Mammary epithelial cell (primary cell): ENCODE results near the gene OAT.

Experiments used
- CTCF ChIP-seq, 2 donors: IDR thresholded peaks in 1 of 2; conservative IDR thresholded peaks in 1 of 2; 2 replicates each; pipeline ENCODE4 v1.5.1; 2011 to 2012; ENCODE audit warnings: inconsistent platforms in 2 of 2, low read length in 2 of 2, mild to moderate bottlenecking in 2 of 2, control low read depth in 1 of 2, low read depth in 1 of 2; ENCODE audit not compliant: insufficient read depth in 1 of 2; ENCODE audit errors: extremely low read depth in 1 of 2
- EZH2 ChIP-seq: IDR thresholded peaks from 2 replicates; pipeline ENCODE4 v1.6.1; 2012; ENCODE audit warnings: low read length, inconsistent platforms, borderline replicate concordance

- TF ChIP-seq CTCF (conservative IDR thresholded peaks at IDR 0.05 in 1 of 2, IDR thresholded peaks at IDR 0.05 in 1 of 2; ENCODE audit: extremely low read depth in 1 of 2, insufficient read depth in 1 of 2, low read depth in 1 of 2, low read length in 2 of 2) (no peak), EZH2 (no peak)
Observed at GRCh38 chr10:124422742-124423141, 4.0 kb upstream of the OAT start.
